ENCODE data around the gene RIPOR3.
"Not testable (repeated sequence)": the region's sequence is repeated elsewhere in the genome, so short reads cannot be mapped to it uniquely, and the experiment has no call there.

The RIPOR3 gene

GRCh38 chr20:50602432-50603088 lies 88.8 kb downstream of the RIPOR3 start:
- DNase-seq, result no peak

GRCh38 chr20:50601511-50602431 lies 89.6 kb downstream of the RIPOR3 start:
- DNase-seq, result no peak

- no peak for DNase-seq
Observed at GRCh38 chr20:50600281-50600895, 91.0 kb downstream of the RIPOR3 start.

GRCh38 chr20:50598768-50599167 lies 92.6 kb downstream of the RIPOR3 start:
- not testable (repeated sequence) for DNase-seq

- DNase-seq, result no peak
Observed at GRCh38 chr20:50598074-50598473, 93.3 kb downstream of the RIPOR3 start.

GRCh38 chr20:50597406-50597969 lies 93.9 kb downstream of the RIPOR3 start:
- DNase-seq, result no peak

- DNase-seq, result no peak
Observed at GRCh38 chr20:50596694-50597021, 94.7 kb downstream of the RIPOR3 start.

GRCh38 chr20:50595988-50596693 lies 95.2 kb downstream of the RIPOR3 start:
- DNase-seq, result no peak

- no peak for DNase-seq
Observed at GRCh38 chr20:50595433-50595895, 95.9 kb downstream of the RIPOR3 start.

GRCh38 chr20:50594591-50595432 lies 96.5 kb downstream of the RIPOR3 start:
- no peak for DNase-seq

GRCh38 chr20:50594231-50594590 lies 97.1 kb downstream of the RIPOR3 start:
- DNase-seq, result no peak

GRCh38 chr20:50593005-50593335 lies 98.4 kb downstream of the RIPOR3 start:
- no peak for DNase-seq

- no peak for DNase-seq
Observed at GRCh38 chr20:50592282-50593004, 98.9 kb downstream of the RIPOR3 start.

- DNase-seq, result no peak
Observed at GRCh38 chr20:50591233-50591852, 100.0 kb downstream of the RIPOR3 start.

GRCh38 chr20:50590348-50590664 lies 101.0 kb downstream of the RIPOR3 start:
- no peak for DNase-seq

GRCh38 chr20:50589548-50590347 lies 101.6 kb downstream of the RIPOR3 start:
- DNase-seq, result no peak

- DNase-seq, result peak; percentile 18
Observed at GRCh38 chr20:50588034-50588736, 103.2 kb downstream of the RIPOR3 start.

GRCh38 chr20:50587291-50587961 lies 103.9 kb downstream of the RIPOR3 start:
- DNase-seq, result no peak
